SK-N-SH treated with all-trans-retinoic acid at 6 μM for 48 hours (cell line): ENCODE measurements around the gene PRKCG.

Experiments used
- ATAC-seq: fragments of 200-7000 bp; cut with Tn5 transposase; 3 replicates; pipeline ENCODE4 v1.9.1; 2020; ENCODE audit warnings: mild to moderate bottlenecking, moderate library complexity
- BACH2 ChIP-seq: fragments of 250-450 bp; sonication (Bioruptor Pico); IDR thresholded peaks from 2 replicates; pipeline ENCODE4 v1.9.0; 2021; ENCODE audit warnings: mild to moderate bottlenecking, borderline replicate concordance
- CREB5 ChIP-seq: fragments of 250-450 bp; sonication (Bioruptor Pico); IDR thresholded peaks from 2 replicates; pipeline ENCODE4 v1.5.1; 2020; ENCODE audit warnings: low read depth, mild to moderate bottlenecking, moderate library complexity
- CSDC2 ChIP-seq: fragments of 250-450 bp; sonication (Bioruptor Pico); IDR thresholded peaks from 2 replicates; pipeline ENCODE4 v1.5.0; 2020; ENCODE audit warnings: mild to moderate bottlenecking, moderate library complexity
- CSRNP3 ChIP-seq: fragments of 250-450 bp; sonication (Bioruptor Pico); IDR thresholded peaks from 2 replicates; pipeline ENCODE4 v1.5.1; 2021; ENCODE audit warnings: mild to moderate bottlenecking, moderate library complexity
- ESRRG ChIP-seq: fragments of 250-450 bp; sonication (Bioruptor Pico); IDR thresholded peaks from 2 replicates; pipeline ENCODE4 v1.6.1; 2021; ENCODE audit warnings: mild to moderate bottlenecking
- GLIS3 ChIP-seq: fragments of 250-450 bp; sonication (Bioruptor Pico); IDR thresholded peaks from 2 replicates; pipeline ENCODE4 v1.5.0; 2020; ENCODE audit warnings: mild to moderate bottlenecking, moderate library complexity
- ISL1 ChIP-seq: fragments of 250-450 bp; sonication (Bioruptor Pico); IDR thresholded peaks from 2 replicates; pipeline ENCODE4 v2.1.2; 2022; ENCODE audit warnings: mild to moderate bottlenecking, moderate library complexity
- OSR1 ChIP-seq: fragments of 250-450 bp; sonication (Bioruptor Pico); IDR thresholded peaks from 2 replicates; pipeline ENCODE4 v1.8.0; 2022; ENCODE audit warnings: moderate library complexity, mild to moderate bottlenecking, inconsistent platforms
- PPARA ChIP-seq: fragments of 250-450 bp; sonication (Bioruptor Pico); IDR thresholded peaks from 2 replicates; pipeline ENCODE4 v1.5.0; 2020; ENCODE audit warnings: mild to moderate bottlenecking, borderline replicate concordance
- RARB ChIP-seq: fragments of 250-450 bp; sonication (Bioruptor Pico); IDR thresholded peaks from 2 replicates; pipeline ENCODE4 v1.8.0; 2021; ENCODE audit warnings: mild to moderate bottlenecking, moderate library complexity
- SNAI2 ChIP-seq: fragments of 250-450 bp; sonication (Bioruptor Pico); IDR thresholded peaks from 2 replicates; pipeline ENCODE4 v1.5.0; 2020; ENCODE audit warnings: mild to moderate bottlenecking, moderate library complexity
- TCF4 ChIP-seq: fragments of 250-450 bp; sonication (Bioruptor Pico); IDR thresholded peaks from 2 replicates; pipeline ENCODE4 v1.8.0; 2021; ENCODE audit warnings: mild to moderate bottlenecking, moderate library complexity, borderline replicate concordance
- ZC3H10 ChIP-seq: fragments of 250-450 bp; sonication (Bioruptor Pico); IDR thresholded peaks from 2 replicates; pipeline ENCODE4 v1.5.1; 2021; ENCODE audit warnings: mild to moderate bottlenecking, moderate library complexity
- ZFP3 ChIP-seq: fragments of 250-450 bp; sonication (Bioruptor Pico); IDR thresholded peaks from 2 replicates; pipeline ENCODE4 v1.5.0; 2020; ENCODE audit warnings: mild to moderate bottlenecking, moderate library complexity
- ZFP30 ChIP-seq: fragments of 450-650 bp; formaldehyde crosslinking; IDR thresholded peaks from 2 replicates; pipeline ENCODE4 v1.5.0; 2022; ENCODE audit warnings: mild to moderate bottlenecking, moderate library complexity
- ZNF565 ChIP-seq: fragments of 450-650 bp; formaldehyde crosslinking; conservative IDR thresholded peaks from 2 replicates; pipeline ENCODE4 v1.5.0; 2020; ENCODE audit warnings: low read depth, mild to moderate bottlenecking, moderate library complexity
- ZNF70 ChIP-seq: fragments of 450-650 bp; formaldehyde crosslinking; IDR thresholded peaks from 2 replicates; pipeline ENCODE4 v1.5.0; 2020; ENCODE audit warnings: mild to moderate bottlenecking, moderate library complexity
- ZNF8 ChIP-seq: fragments of 450-650 bp; formaldehyde crosslinking; IDR thresholded peaks from 2 replicates; pipeline ENCODE4 v1.5.0; 2020; ENCODE audit warnings: mild to moderate bottlenecking, moderate library complexity
- TF ChIP-seq, protein P1 (sequence below): fragments of 250-450 bp; sonication (Bioruptor Pico); IDR thresholded peaks from 2 replicates; pipeline ENCODE4 v1.8.0; 2020; ENCODE audit warnings: mild to moderate bottlenecking, moderate library complexity, borderline replicate concordance
- TF ChIP-seq, protein P2 (sequence below): fragments of 250-450 bp; sonication (Bioruptor Pico); IDR thresholded peaks from 2 replicates; pipeline ENCODE4 v1.5.0; 2020; ENCODE audit warnings: mild to moderate bottlenecking, moderate library complexity

Gene PRKCG

DNA sequence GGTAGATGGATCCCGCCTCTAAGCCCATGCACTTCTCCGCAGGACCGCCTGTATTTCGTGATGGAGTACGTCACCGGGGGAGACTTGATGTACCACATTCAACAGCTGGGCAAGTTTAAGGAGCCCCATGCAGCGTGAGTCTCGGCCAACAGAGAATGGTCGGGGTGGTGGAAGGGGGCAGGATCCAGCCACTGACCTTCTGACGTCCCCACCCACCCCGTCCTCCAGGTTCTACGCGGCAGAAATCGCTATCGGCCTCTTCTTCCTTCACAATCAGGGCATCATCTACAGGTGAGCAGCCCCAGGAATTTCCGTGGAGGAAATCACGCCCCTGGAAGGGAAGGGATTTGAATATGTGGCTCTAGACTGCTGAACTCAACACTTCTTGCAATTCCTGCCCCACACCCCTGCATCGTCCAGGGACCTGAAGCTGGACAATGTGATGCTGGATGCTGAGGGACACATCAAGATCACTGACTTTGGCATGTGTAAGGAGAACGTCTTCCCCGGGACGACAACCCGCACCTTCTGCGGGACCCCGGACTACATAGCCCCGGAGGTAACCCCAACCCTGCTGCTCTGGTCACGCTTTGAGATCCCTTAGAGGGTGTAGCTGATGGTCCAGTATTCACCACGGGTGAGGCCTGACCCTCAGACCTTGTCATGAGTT, 18.3 kb downstream of the PRKCG start:
- ATAC-seq = no peak
- TF ChIP-seq OSR1 (CRISPR knock-in tag) (no peak), GLIS3 (no peak), TCF4 (CRISPR knock-in tag) (no peak), BACH2 (CRISPR knock-in tag) (no peak), ZNF565 (CRISPR knock-in tag) (no peak), ZFP3 (no peak), PPARA (CRISPR knock-in tag) (no peak), CREB5 (CRISPR knock-in tag) (no peak), ISL1 (CRISPR knock-in tag) (no peak), CSDC2 (CRISPR knock-in tag) (no peak), ZNF70 (CRISPR knock-in tag) (no peak), RARB (CRISPR knock-in tag) (no peak), CSRNP3 (CRISPR knock-in tag) (no peak), ESRRG (CRISPR knock-in tag) (no peak)
- TF ChIP-seq, protein P1, sequence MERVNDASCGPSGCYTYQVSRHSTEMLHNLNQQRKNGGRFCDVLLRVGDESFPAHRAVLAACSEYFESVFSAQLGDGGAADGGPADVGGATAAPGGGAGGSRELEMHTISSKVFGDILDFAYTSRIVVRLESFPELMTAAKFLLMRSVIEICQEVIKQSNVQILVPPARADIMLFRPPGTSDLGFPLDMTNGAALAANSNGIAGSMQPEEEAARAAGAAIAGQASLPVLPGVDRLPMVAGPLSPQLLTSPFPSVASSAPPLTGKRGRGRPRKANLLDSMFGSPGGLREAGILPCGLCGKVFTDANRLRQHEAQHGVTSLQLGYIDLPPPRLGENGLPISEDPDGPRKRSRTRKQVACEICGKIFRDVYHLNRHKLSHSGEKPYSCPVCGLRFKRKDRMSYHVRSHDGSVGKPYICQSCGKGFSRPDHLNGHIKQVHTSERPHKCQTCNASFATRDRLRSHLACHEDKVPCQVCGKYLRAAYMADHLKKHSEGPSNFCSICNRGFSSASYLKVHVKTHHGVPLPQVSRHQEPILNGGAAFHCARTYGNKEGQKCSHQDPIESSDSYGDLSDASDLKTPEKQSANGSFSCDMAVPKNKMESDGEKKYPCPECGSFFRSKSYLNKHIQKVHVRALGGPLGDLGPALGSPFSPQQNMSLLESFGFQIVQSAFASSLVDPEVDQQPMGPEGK (CRISPR knock-in tag) = no peak
- TF ChIP-seq, protein P2, sequence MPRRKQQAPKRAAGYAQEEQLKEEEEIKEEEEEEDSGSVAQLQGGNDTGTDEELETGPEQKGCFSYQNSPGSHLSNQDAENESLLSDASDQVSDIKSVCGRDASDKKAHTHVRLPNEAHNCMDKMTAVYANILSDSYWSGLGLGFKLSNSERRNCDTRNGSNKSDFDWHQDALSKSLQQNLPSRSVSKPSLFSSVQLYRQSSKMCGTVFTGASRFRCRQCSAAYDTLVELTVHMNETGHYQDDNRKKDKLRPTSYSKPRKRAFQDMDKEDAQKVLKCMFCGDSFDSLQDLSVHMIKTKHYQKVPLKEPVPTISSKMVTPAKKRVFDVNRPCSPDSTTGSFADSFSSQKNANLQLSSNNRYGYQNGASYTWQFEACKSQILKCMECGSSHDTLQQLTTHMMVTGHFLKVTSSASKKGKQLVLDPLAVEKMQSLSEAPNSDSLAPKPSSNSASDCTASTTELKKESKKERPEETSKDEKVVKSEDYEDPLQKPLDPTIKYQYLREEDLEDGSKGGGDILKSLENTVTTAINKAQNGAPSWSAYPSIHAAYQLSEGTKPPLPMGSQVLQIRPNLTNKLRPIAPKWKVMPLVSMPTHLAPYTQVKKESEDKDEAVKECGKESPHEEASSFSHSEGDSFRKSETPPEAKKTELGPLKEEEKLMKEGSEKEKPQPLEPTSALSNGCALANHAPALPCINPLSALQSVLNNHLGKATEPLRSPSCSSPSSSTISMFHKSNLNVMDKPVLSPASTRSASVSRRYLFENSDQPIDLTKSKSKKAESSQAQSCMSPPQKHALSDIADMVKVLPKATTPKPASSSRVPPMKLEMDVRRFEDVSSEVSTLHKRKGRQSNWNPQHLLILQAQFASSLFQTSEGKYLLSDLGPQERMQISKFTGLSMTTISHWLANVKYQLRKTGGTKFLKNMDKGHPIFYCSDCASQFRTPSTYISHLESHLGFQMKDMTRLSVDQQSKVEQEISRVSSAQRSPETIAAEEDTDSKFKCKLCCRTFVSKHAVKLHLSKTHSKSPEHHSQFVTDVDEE (CRISPR knock-in tag) = no peak

GRCh38 chr19:53903055-53903680, 21.2 kb downstream of the PRKCG start:
- no peak for ATAC-seq
- no peak for TF ChIP-seq TCF4 (CRISPR knock-in tag)
- TF ChIP-seq, protein P2 (CRISPR knock-in tag) = no peak
- TF ChIP-seq, protein P1 (CRISPR knock-in tag) = no peak
- TF ChIP-seq BACH2 (CRISPR knock-in tag) = no peak
- no peak for TF ChIP-seq CREB5 (CRISPR knock-in tag)
- TF ChIP-seq SNAI2 (CRISPR knock-in tag) = no peak
- no peak for TF ChIP-seq ZFP30 (CRISPR knock-in tag)
- TF ChIP-seq ZNF565 (CRISPR knock-in tag) = no peak
- no peak for TF ChIP-seq ZFP3
- no peak for TF ChIP-seq ESRRG (CRISPR knock-in tag)
- no peak for TF ChIP-seq ZNF8 (CRISPR knock-in tag)
- no peak for TF ChIP-seq ZC3H10 (CRISPR knock-in tag)
- TF ChIP-seq CSDC2 (CRISPR knock-in tag) = no peak
- no peak for TF ChIP-seq CSRNP3 (CRISPR knock-in tag)
